ENCODE data around the gene COL4A3.

The COL4A3 gene

GRCh38 chr2:227118353-227118752 is 46.1 kb upstream of the COL4A3 start:
- no peak for TF ChIP-seq EP300 (IDR thresholded peaks at IDR 0.05; ENCODE audit: borderline replicate concordance)
- no peak for TF ChIP-seq YY1 (IDR thresholded peaks at IDR 0.05; ENCODE audit: low read depth)
- TF ChIP-seq TCF12 (IDR thresholded peaks at IDR 0.05; ENCODE audit: low read depth), result no peak
- TF ChIP-seq FOXM1 (IDR thresholded peaks at IDR 0.05; ENCODE audit: borderline replicate concordance, low read depth), result no peak
- no peak for TF ChIP-seq EGR1 (IDR thresholded peaks at IDR 0.05)
- no peak for TF ChIP-seq ZBTB7A (IDR thresholded peaks at IDR 0.05; ENCODE audit: low read depth)
- no peak for TF ChIP-seq REST (IDR thresholded peaks at IDR 0.05; ENCODE audit: low read depth)
- TF ChIP-seq, protein P1, sequence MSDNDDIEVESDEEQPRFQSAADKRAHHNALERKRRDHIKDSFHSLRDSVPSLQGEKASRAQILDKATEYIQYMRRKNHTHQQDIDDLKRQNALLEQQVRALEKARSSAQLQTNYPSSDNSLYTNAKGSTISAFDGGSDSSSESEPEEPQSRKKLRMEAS (IDR thresholded peaks at IDR 0.05), result no peak
- TF ChIP-seq CREB1 (IDR thresholded peaks at IDR 0.05; ENCODE audit: low read depth), result no peak
- TF ChIP-seq CEBPB (IDR thresholded peaks at IDR 0.05), result no peak
- no peak for TF ChIP-seq TAF1 (IDR thresholded peaks at IDR 0.05; ENCODE audit: low read depth)

DNA sequence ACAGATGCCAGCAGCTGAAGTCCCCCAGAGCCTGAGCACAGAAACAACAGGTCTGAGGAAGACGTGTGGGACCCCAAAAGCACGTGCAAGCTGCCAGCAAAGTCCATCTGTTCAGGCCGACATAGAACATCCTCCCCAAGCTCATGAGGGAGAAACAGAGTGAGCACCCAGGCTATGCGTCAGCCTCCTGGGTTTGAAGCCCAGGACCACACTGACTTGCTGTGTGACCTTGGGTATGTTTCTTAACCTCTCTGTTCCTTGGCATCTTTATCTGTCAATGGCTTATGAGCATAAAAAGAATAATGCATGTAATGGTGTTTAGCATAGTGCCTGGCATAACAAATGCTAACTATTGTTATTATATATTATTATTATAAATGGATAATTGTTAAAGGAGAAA is 40.7 kb upstream of the COL4A3 start:
- TF ChIP-seq ZBTB7A (IDR thresholded peaks at IDR 0.05; ENCODE audit: low read depth) (no peak), TCF12 (IDR thresholded peaks at IDR 0.05; ENCODE audit: low read depth) (no peak), EP300 (IDR thresholded peaks at IDR 0.05; ENCODE audit: borderline replicate concordance) (no peak), FOXM1 (IDR thresholded peaks at IDR 0.05; ENCODE audit: borderline replicate concordance, low read depth) (no peak), EGR1 (IDR thresholded peaks at IDR 0.05) (no peak), RAD21 (IDR thresholded peaks at IDR 0.05; ENCODE audit: low read depth) (no peak), REST (IDR thresholded peaks at IDR 0.05; ENCODE audit: low read depth) (no peak), USF1 (IDR thresholded peaks at IDR 0.05) (no peak), YY1 (IDR thresholded peaks at IDR 0.05; ENCODE audit: low read depth) (no peak), CREB1 (IDR thresholded peaks at IDR 0.05; ENCODE audit: low read depth) (no peak), CEBPB (IDR thresholded peaks at IDR 0.05) (no peak), NFIC (IDR thresholded peaks at IDR 0.05) (no peak)
- TF ChIP-seq, protein P1 (IDR thresholded peaks at IDR 0.05), result no peak

GRCh38 chr2:227124811-227125210 is 39.6 kb upstream of the COL4A3 start:
- TF ChIP-seq NFIC (IDR thresholded peaks at IDR 0.05), result no peak
- no peak for TF ChIP-seq EP300 (IDR thresholded peaks at IDR 0.05; ENCODE audit: borderline replicate concordance)
- no peak for TF ChIP-seq CEBPB (IDR thresholded peaks at IDR 0.05)
- TF ChIP-seq ZBTB7A (IDR thresholded peaks at IDR 0.05; ENCODE audit: low read depth), result no peak

DNA sequence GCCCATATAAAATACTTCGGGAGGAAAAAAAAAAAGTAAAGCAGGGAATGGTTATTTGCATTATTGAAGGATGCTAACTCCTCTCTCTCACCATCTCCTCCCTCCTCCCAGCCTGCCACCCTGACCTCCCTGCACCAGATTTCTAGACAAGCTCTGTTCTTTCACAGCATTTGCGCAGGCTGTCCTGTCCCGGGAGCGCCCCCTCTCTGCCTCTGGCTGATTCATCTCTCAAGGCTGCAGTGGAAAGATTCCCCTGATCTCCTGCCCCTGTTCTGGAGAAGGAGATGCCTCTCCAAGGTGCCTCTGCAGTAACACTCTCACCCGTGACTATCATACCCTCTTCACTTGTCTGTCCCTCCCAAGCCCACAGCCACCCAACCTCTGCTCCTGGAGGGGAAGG is 38.9 kb upstream of the COL4A3 start:
- no peak for TF ChIP-seq TCF12 (IDR thresholded peaks at IDR 0.05; ENCODE audit: low read depth)

GRCh38 chr2:227127201-227127600 is 37.2 kb upstream of the COL4A3 start:
- no peak for TF ChIP-seq FOXM1 (IDR thresholded peaks at IDR 0.05; ENCODE audit: borderline replicate concordance, low read depth)
- no peak for TF ChIP-seq TCF12 (IDR thresholded peaks at IDR 0.05; ENCODE audit: low read depth)
- no peak for TF ChIP-seq TEAD4 (IDR thresholded peaks at IDR 0.05)
- no peak for TF ChIP-seq NFIC (IDR thresholded peaks at IDR 0.05)
- no peak for TF ChIP-seq USF1 (IDR thresholded peaks at IDR 0.05)
- TF ChIP-seq REST (IDR thresholded peaks at IDR 0.05; ENCODE audit: low read depth), result no peak
- no peak for TF ChIP-seq YY1 (IDR thresholded peaks at IDR 0.05; ENCODE audit: low read depth)
- TF ChIP-seq, protein P1 (IDR thresholded peaks at IDR 0.05), result no peak
- no peak for TF ChIP-seq EP300 (IDR thresholded peaks at IDR 0.05; ENCODE audit: borderline replicate concordance)
- TF ChIP-seq EGR1 (IDR thresholded peaks at IDR 0.05), result no peak
- no peak for TF ChIP-seq ZBTB7A (IDR thresholded peaks at IDR 0.05; ENCODE audit: low read depth)
- no peak for TF ChIP-seq CEBPB (IDR thresholded peaks at IDR 0.05)
- TF ChIP-seq CREB1 (IDR thresholded peaks at IDR 0.05; ENCODE audit: low read depth), result no peak
- no peak for TF ChIP-seq RAD21 (IDR thresholded peaks at IDR 0.05; ENCODE audit: low read depth)
- TF ChIP-seq TAF1 (IDR thresholded peaks at IDR 0.05; ENCODE audit: low read depth), result no peak
